Measurements from ENCODE around the gene TMED10.
"Not testable (repeated sequence)": the region's sequence is repeated elsewhere in the genome, so short reads cannot be mapped to it uniquely, and the experiment has no call there.

Gene TMED10

DNA sequence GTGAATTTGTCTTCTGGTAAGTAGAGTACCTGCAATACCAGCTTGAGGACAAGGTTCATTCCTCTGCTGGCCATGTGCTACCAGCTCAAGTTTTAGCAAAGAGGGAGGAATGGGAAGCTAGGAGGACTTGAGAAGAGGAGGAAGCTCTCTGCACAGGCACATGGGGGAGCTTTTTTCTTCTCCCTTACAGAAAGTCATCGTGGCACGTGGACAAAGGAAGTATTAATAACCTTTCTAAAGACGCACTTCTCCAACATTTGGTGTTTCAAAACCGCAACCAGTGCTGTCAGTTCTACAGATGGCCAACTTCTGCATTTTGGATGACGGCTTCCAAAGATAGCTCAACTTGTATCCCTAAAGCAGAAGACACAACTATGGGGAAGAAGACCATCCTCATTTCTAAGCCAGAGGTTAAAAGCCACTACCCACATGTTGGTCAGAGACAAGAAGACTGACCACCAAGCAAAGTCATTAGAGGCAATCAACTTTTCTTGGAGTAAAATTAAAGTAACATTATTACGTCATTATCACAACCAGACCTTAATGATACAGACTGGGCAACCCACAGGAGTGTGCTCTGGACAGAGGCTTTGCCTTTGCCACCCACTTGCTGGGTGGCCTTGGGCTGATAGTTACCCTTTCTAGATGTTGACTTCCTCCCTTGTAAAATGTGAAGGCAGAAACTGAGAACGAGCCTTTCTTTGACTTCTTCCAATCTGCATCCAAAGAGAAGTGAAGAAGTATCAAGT lies 12.3 kb upstream of the TMED10 start:
- no peak for DNase-seq

DNA sequence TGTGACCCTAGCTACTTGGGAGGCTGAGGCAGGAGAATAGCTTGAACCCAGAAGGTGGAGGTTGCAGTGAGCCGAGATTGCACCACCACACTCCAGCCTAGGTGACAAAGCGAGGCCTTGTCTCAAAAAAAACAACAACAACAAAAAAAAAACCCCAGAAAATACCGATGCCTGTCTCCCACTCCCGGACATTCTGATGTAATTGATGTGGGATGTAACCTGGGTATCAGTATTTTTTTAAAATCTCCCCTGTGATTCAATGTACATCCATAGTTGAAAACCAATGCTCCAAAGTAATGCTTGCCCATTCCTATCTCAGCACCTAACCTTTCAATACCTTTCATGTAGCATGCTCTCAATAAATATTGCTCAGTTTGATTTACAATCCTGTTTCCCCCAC lies 11.7 kb upstream of the TMED10 start:
- no peak for DNase-seq

- DNase-seq, result no peak
These were observed 10.5 kb upstream of the TMED10 start for GRCh38 chr14:75186953-75187352.

GRCh38 chr14:75185251-75186040 lies 9.0 kb upstream of the TMED10 start:
- DNase-seq, result no peak

- no peak for DNase-seq
These were observed 8.1 kb upstream of the TMED10 start for GRCh38 chr14:75184492-75184891.

DNA sequence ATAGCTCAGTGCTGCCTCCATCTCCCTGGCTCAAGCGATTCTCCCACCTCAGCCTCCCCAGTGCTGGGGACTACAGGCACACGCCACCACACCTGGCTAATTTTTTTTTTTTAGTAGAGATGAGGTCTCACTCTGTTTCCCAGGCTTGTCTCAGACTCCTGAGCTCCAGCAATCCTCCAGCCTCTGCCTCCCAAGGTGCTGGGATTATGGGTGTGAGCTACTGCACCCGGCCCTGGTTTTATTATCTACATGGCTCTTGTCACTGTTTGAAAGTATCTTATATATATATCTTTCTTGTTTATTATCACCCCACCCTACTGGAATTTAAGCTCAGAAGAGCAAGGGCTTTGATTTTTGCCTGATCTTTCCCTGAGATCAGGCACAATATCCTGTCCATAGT lies 7.6 kb upstream of the TMED10 start:
- DNase-seq, result no peak

DNA sequence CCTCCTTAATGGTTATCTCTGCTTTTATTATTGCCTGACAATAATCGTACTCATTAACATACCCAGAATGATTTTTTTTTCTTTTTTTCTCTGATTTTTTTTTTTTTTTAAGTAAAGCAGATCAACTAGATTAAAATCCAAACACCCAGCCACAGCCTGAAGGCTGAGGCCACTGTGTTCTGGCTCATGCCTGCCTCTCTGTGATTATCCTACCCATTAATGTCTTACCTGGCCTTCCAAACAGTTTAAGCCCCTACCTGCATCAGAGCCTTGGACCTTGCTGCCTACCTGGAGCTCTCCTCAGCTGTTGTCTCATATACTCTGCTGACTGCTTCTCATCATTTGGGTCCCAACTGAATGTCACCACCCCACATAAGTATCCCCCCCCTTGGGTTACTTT lies 6.8 kb upstream of the TMED10 start:
- DNase-seq, result no peak

- no peak for DNase-seq
These were observed 6.4 kb upstream of the TMED10 start for GRCh38 chr14:75182821-75183220.

GRCh38 chr14:75182163-75182562 lies 5.8 kb upstream of the TMED10 start:
- DNase-seq, result not testable (repeated sequence)

DNA sequence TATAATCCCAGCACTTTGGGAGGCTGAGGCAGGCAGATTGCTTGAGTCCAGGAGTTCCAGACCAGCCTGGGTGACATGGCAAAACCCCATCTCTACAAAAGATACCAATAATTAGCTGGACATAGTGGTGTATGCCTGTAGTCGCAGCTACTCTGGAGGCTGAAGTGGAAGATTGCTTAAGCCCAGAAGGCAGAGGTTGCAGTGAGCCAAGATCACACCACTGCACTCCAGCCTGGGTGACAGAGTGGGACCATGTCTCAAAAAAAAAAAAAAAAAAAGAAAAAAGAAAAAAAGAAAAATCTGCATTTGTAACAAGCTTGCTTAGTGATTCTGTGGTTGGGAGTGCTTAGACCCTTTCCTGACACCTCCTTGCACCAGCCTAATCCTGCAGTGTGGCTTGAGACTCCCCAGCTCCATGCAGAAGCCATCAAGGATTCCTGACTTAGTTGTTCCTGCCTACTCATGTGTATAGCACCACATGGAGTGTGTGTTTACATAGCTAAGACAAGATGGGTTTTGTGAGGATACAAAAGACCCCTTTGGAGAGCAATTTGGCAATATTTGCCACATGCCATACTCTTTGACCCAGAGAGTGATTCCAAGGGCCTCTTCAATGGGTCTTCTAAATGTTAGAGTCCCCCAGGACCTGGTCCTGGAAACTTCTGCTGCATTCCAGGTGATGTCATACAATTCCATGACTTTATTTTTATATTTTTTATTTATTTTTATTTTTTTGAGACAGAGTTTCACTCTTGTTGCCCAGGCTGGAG lies 5.1 kb upstream of the TMED10 start:
- DNase-seq, result no peak

- DNase-seq, result no peak
These were observed 703 bp downstream of the TMED10 start for GRCh38 chr14:75175677-75176141.

GRCh38 chr14:75174066-75174465 lies 2.3 kb downstream of the TMED10 start:
- no peak for DNase-seq

GRCh38 chr14:75170772-75171171 lies 5.6 kb downstream of the TMED10 start:
- no peak for DNase-seq

DNA sequence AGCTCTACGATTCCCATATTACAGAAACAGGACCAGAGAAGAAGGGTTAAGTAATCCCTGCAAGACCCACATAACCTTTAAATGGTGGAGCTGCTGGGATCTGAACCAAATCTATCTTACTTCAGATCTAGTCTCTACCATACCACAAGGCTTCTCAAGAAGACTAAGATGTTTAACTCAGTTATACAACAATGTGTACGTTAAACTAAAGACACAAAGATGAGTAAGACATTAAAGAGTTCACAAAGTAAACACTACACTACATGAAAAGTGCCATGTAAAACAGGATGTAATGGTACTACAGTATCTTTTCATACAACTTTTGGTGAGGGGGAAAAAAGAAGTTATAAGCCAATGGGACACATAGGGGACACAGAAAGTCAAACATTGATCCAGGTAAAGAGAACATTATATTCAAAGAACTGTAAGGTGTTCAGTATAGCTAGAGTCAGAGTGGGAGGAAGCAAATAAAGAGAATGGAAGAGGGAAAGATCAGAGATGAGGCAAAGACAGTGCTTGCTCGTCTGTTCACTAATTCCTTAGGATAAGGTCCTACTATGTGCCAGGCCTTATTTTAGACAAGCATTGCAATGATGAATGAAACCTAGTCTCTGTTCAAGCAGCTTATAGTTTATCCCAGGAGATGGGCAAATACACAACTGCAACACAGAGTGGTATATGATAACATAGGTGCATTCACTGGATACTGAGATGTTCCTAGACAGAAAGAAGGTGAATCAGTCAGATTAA lies 7.7 kb downstream of the TMED10 start:
- DNase-seq, result no peak

DNA sequence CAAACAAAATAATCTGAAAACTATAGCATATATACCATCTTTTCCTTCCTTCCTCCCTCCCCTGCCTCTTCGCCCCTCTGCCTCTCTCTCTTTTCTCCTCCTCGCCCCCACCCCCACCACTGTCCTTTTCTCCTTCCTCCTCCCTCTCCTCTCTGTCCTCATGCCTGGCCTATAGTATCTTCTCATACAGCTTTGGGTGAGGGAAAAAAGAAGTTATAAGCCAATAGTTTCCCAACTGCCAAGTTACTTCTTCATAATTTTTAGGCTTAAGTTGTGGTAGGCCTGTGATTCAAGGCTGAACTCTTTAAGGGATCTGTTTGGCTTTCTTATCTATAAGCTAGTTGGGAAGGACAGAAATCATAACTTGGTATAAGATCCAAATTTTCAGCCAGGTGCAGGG lies 9.1 kb downstream of the TMED10 start:
- DNase-seq, result no peak

- no peak for DNase-seq
These were observed 10.6 kb downstream of the TMED10 start for GRCh38 chr14:75165586-75166391.

DNA sequence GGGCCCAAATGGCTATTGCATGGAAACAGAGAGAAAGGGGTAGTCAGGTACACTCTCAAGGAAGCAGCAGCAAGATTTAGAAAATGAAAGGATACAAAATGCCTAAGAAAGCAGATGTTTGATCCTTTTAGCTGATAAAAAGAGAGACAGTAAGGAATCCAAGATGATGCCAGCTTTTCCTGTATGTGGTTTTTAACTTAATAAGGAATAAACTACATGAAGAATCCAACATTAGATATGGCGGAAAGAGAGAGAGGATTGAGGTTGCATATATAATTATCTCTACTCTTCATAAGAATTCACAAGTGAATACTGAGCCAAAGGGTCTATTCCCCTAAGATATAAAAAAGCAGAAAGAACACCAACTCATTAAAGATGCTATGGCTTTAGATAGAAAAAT lies 11.6 kb downstream of the TMED10 start:
- DNase-seq, result no peak

- DNase-seq, result no peak
These were observed 12.7 kb downstream of the TMED10 start for GRCh38 chr14:75163677-75164076.

DNA sequence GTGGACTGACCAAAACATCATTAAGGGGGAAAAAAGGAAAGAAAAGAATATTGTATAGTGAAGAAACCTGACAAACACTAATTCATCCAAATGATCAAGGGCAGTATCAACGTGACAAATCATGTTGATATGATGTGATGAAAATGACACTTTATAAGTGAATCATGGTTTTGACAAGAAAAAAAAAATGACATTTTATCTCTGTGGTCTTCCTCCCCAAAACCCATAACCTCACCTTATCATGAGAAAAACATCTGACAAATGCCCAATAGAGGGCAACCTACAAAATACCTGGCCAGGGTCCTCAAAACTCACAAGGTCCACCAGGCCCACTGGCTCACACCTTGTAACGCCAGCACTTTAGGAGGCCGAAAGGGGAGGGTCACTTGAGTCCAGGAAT lies 13.8 kb downstream of the TMED10 start:
- no peak for DNase-seq

- no peak for DNase-seq
These were observed 17.4 kb downstream of the TMED10 start for GRCh38 chr14:75158843-75159614.

DNA sequence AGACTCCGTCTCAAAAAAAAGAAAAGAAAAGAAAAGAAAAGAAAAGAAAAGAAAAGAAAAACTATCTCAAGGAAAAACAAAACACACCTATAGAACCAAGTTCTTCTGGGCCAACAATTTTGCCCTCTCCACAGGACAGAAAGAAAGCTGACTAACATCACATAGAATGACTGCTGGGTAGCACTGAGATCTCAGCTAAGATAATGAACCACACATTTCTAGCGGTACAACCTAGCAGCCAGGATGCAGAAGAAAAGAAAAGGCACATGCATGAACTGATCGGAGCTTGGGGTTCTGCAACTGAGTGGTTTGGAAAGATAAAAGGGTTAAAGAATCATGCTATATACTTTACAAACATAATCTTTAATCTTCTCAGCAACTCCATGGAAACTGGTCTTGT lies 19.5 kb downstream of the TMED10 start:
- no peak for DNase-seq
